GM12801 (cell line): ENCODE data around the gene TBC1D10A.

Source experiments
- CTCF ChIP-seq: IDR thresholded peaks from one replicate; pipeline ENCODE4 v1.5.1; 2011; ENCODE audit warnings: control low read depth; ENCODE audit not compliant: insufficient read length; ENCODE audit errors: extremely low read depth

Gene TBC1D10A

GRCh38 chr22:30254314-30254713 lies 72.4 kb downstream of the TBC1D10A start:
- no peak for TF ChIP-seq CTCF

- TF ChIP-seq CTCF: no peak
These were observed 73.4 kb downstream of the TBC1D10A start for GRCh38 chr22:30253205-30253852.

GRCh38 chr22:30252411-30253204 lies 74.1 kb downstream of the TBC1D10A start:
- no peak for TF ChIP-seq CTCF

GRCh38 chr22:30251711-30252110 lies 75.0 kb downstream of the TBC1D10A start:
- no peak for TF ChIP-seq CTCF

- TF ChIP-seq CTCF: no peak
These were observed 76.0 kb downstream of the TBC1D10A start for GRCh38 chr22:30250661-30251267.

GRCh38 chr22:30250039-30250565 lies 76.6 kb downstream of the TBC1D10A start:
- TF ChIP-seq CTCF: no peak
